ENCODE data around the gene PSD.

The PSD gene

GRCh38 chr10:102384053-102384452, 34.5 kb downstream of the PSD start:
- peak in 2 of 3 donors; percentile 28 to 41 for DNase-seq

GRCh38 chr10:102382871-102383270, 35.7 kb downstream of the PSD start:
- DNase-seq, result no peak

GRCh38 chr10:102381983-102382382, 36.6 kb downstream of the PSD start:
- DNase-seq, result no peak

GRCh38 chr10:102379383-102379782, 39.2 kb downstream of the PSD start:
- no peak for DNase-seq

- no peak for DNase-seq
Measured at GRCh38 chr10:102376901-102377300, 41.7 kb downstream of the PSD start.

- no peak for DNase-seq
Measured at GRCh38 chr10:102375867-102376266, 42.7 kb downstream of the PSD start.

GRCh38 chr10:102375250-102375649, 43.3 kb downstream of the PSD start:
- no peak for DNase-seq

- no peak for DNase-seq
Measured at GRCh38 chr10:102371295-102371694, 47.3 kb downstream of the PSD start.

GRCh38 chr10:102368077-102368476, 50.5 kb downstream of the PSD start:
- DNase-seq, result no peak

GRCh38 chr10:102367441-102367840, 51.1 kb downstream of the PSD start:
- no peak for DNase-seq

- DNase-seq, result no peak
Measured at GRCh38 chr10:102358712-102359382, 59.7 kb downstream of the PSD start.

GRCh38 chr10:102354451-102354850, 64.1 kb downstream of the PSD start:
- no peak for DNase-seq

Data from suppressor macrophage treated with lipopolysaccharide for 1 hour (primary cell).